Activated CD4-positive, CD25-positive, alpha-beta regulatory T cell treated with anti-CD3 and anti-CD28 coated beads, Interleukin-2, amount 50 U/mL, for 16 hours (primary cell): Measurements from ENCODE around the gene NME3.

Experiments used
- DNase-seq: peaks from one replicate; pipeline ENCODE4 v3.0.0-alpha.2; 2020; ENCODE audit warnings: low read depth, low spot score

Gene NME3

DNA sequence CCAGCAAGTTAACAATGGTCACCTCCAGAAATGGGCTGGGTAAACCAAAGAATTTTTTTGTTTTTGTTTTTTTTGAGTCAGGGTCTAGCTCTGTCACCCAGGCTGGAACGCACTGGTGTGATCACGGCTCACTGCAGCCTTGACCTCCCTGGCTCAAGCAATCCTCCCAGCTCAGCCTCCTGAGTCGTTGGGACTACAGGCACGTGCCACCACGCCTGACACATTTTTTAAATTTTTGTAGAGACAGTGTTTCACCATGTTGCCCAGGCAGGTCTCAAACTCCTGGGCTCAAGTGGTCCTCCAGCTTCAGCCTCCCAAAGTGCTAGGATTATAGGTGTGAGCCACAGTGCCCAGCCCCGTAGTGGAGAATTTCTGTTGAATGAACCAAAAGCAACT is 9.3 kb upstream of the NME3 start:
- no peak for DNase-seq

DNA sequence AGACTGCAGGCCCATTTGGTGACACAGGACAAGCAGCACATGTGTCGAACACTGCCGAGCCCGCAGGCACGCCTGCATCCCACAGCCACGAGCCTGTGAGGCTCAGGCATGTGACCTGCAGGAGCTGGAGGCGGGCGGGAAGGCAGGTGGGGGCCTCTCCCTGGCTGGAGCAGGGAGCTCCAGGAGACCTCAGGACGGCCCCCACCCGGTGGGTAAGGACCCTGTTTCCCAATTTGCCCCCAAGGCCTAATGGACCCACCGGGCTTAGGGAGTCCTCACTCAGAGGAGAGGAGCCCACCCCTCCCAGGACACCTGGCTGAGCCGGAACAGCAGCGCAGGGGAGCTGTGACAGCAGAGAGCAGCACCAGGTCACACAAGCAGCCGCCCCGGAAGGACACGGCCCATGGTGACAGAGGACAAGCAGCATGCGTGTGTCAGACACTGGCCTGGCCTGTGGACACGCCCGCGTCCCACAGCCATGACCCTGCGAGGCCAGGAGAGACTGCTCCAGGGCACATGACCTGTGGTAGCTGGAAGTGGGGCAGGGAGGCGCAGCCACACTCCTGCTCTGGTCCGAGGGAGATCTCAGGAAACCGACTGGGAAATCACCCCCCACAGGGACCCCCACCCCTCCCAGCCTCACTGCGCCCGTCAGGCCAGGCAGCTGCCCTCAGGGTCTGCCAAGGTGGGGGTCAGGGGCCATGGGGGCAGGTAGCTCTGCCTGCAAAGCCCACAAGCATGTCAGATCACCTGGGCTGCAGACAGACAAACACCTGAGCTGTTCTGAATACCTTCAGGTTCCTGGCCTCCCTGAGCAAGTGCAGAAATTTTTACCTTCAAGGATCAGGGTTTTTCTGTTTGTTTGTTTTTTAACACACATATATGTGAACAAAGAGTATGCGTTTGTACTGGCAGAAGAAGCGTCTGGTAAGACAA is 8.7 kb upstream of the NME3 start:
- DNase-seq, result no peak

DNA sequence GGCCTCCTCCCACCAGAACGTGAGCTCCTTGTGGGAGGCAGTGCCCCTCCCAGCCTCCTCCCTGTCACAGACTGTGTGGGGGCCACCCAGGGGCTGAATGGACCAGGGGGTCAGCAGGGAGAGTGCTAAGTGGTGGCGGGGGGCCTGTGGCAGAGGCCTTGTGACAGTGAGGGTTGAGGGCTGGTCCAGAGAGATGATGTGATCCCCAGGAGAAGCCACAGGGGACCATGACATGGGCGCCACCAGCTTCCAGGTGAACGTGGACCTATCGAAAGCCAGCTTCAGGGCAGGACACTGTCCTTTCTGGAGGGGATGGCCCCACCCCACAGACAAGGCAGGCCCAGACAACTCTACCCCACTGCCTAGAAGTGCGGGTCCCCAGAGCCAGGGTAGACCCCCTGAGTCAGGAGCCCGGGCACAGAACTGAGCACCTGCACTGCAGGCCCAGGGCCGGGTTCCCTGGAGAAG is 7.9 kb upstream of the NME3 start:
- DNase-seq, result no peak

DNA sequence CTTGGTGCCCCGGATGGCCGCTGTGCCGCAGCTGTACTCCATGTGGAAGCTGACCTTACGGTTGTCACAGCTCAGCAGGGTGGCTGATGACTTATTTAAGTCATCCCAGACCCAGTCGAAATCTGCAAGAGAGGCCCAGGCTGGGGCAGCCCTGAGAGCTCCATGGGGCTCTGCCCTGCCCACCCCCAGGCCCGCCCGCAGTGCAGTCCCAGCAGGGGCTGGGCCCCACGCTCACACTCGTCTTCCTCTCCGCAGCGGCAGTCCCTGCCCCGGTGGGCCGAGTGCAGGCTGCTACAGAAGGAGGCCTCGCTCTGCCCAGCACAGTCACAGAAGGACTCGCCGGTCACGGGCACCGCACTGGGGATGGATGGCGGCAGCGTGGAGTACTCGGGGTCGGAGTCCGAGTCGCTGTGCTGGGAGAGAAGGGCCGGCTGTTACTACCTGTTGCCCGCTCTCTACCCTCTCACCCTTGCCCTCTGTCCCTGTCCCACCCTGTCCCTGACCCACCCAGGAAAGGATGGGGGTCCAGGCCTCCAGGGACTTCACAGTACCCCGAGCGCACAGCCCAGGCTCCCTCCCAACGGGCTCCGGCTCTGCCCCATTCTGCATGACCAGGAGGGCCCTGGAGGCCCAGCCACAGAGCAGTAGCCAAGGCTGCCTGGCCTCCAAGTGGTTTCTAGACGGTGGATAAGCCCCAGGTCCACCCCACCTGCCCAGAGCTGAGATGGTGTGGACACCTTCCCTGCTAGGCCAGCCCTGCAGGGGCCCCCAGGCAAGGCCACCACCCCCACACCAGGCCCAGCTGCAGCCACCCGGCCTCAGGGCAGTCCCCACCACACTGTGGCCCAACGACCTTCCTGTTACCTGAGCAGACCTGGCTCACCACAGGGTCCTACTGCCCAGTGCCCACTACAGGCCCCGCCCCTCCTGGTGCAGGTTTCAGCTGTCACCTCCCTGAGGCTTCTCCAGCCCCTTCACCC is 7.1 kb upstream of the NME3 start:
- DNase-seq, result no peak

DNA sequence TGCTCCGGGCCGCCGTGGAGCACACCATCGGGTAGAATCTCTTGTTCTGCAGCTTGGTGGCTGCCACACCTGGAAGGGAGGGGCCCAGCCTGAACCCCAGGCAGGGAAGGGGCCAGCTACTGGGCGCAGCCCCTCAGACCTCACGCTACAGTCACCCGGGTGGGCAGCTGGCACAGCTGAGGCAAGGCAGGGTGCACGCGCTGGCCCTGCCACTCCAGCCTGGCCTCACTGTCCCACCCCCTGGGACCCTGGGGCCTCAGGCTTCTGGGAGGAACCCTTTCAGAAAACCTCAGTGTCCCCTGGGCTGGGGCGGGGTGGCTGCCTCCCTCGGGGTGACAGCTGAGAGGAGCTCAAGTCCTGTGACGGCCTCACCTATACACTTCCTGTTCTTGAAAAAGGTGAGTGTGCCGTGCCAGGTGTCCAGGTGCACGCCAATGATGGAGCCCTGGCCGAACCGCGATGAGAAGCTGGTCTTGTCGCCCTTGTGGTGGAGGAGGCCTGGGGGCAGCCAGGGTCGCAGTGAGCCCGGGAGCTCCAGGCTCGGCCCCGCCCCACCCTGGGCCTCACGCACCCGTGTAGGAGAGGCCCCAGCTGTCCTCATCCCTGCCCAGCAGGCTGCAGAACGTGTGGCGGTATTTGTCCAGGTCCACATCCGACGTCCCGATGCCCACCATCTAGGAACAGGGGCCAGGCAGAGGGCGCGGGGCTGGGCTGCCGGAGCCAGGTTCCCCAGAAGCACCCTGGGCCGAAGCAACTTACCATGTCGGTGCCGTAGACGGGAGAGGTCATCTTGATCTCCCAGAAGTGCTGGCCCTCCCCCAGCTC is 6.2 kb upstream of the NME3 start:
- DNase-seq, result no peak

DNA sequence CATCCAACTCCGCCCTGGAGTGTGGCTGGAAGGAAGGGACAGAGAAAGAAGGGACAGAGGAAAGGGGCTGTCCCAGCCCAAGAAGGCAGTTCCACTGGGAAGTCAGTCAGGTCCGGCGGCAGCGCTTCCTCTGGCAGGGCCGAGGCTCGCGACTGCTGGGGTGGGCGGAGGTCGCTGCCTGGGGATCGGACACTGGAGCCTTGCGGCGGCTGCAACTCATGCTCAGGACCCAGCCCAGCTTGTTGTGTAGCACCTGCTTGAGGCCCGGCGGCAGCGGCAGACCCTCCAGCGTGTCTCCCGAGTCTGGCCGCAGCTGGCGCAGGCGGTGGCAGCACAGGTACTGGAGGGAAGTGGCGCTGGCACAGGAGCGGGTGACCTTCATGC is 5.6 kb upstream of the NME3 start:
- no peak for DNase-seq

DNA sequence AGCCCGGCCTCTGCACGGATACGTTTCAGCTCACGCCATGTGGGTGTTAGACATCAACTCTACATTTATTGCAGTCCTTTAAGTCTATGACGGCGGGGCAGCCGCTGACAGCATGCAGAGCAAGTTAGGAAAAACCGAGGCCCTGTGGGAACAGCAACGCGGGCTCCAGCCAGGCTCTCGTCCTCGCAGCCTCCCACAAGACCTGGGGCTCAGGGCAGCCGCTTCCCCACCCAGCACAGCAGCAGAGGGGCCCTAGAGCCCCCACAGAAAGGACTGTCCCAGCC is 5.3 kb upstream of the NME3 start:
- no peak for DNase-seq

DNA sequence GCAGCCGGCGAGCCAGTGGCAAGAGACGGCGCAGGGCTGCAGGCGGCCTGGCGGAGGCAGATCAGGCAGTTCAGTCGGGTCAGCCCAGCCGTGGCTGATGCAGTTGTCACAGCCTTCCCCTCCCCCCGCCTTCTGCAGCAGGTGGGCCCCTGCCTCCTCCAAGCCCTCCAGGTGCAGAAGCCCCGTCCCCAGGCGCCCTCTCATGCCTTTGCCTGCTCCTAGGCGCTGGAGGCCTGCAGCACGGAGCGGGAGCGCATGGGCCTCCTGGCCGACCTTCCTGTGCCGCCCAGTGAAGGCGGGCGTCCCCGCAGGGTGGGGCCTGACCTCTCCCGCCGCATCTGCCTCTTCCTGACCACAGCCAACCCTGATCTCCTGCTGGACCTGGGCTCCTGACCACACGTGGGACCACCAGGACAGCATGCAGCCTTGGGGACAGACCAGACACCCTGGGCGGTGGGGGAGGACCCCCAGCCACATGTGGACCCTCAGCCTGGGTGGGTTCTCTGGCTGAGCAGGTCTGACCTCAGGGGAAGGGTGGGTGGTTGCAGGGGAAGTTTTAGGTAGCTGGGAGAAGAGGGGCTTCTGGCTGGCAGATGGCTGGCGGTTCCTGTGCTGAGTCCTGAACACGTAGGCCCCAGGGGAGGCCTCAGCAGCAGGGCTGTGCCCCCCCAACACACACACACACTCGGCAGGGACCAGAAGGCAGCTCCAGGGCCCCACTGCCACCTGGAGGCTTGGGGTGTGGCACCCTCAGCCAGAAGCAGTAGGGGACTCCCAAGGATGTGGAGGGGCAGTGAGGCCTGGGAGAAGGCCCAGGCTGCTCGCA is 4.7 kb upstream of the NME3 start:
- no peak for DNase-seq

DNA sequence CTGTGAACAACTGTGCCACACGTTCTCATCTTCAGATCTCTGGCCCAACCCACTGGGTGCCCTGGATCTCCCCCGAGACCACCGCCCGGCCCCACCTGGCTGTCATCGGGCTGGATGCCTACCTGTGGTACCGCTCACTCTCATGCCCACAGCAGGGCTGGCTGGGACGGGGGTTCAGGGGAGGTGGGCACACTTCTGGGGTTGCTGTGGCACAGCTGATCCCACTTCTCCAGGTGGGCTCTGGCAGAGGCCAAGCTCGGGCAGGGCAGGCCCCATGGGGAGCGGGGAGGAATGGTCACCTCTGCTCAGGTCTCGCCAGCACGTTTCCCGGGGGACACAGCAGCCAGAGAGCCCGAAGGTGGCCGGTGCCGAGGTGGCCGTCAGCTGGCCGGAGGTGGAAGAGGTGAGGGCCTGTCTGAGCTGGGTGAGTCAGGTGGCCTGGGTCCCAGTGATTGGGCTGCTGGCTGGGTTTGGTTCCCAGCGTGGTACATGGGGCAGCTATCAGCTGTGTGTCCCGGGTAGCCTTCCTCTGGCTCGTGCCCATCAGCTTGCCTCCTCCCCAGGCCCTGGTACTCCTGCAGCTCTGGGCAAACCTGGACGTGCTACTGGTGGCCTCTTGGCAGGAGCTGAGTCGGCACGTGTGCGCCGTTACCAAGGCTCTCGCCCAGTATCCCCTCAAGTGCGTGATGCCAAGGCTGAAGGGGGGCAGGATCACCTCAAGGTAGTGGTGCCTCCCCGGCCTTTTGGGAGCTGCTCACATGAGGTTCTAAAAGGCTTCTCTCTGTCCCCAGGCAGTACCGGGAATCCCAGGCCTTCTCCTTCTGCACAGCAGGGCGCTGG is 3.9 kb upstream of the NME3 start:
- no peak for DNase-seq

DNA sequence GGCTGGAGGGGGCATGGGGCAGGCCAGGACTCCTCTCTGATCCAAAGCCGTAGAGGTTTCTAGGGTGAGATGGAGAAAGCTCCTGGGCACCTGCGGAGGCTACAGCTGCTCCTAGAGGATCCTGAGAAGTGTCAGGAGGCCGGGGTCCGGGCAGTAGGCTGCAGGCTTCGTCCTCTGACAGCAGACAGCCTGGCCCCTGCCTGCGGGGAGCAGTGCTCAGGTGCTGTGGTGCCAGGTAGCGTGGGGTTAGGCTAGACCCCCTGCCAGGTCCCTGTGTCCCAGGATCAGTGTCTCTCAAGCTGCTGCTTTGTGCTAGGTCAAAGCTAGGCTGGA is 3.1 kb upstream of the NME3 start:
- no peak for DNase-seq

DNA sequence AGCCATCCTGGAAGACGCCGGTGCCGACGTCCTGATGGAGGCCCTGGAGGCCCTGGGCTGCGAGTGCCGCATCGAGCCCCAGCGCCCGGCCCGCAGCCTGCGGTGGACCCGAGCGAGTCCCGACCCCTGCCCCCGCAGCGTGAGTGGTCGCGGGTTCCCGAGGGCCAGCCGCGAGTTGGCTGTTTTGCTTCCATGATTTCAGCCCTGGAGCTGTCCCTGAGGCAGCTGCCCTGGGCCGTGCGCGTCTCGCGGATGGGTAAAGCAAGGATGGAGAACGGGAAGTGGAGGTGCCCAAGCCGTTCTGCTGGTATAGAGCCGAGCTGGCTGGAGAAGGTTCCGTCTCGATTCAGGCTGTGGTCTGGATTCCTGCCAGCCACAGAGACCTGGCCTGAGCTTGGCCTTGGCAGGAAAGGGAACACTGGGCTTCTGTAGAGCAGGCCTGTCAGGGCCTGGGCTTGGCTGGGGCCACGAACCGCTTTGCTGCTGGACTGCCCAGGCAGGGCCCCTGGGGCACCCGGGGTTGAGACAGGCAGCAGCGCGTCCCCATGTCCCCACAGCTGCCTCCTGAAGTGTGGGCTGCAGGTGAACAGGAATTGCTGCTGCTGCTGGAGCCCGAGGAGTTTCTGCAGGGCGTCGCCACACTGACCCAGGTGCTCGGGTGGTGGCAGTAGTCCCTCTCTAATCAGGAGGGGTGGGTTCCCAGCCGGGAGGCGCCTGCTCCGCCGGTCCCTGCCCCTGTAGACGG is 2.5 kb upstream of the NME3 start:
- no peak for DNase-seq

DNA sequence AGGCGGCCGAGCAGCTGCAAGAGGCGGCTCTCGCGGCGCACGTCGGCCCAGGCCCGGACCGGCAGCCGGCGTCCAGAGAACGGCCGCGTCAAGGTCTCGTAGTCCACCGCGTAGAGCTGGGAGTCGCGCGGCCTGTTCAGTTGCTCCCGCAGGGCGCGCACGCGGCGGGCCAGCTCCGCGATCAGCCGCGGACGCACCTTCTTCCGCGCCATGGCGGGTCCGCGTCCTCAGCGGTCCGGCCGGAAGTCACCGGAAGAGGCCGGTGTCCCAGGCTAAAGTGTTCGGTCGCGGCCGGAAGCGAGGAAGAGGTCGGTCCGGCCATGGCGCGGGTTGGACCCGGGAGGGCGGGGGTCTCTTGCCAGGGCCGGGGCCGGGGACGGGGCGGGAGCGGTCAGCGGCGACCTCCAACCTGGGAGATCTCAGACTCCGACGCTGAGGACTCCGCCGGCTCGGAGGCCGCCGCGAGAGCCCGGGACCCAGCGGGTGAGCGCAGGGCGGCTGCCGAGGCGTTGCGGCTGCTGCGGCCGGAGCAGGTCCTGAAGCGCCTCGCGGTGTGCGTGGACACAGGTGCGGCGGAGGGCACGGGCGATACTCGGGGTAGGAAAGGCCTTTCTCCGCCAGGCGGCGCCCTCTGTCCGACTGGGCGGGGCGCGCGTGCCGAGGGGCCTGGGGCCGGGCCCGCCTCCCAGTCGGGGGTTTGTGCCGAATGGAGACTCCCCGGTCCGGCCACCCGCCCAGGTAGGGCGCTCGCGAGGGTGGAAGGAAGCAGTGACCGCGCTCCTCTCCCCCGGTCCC is 1.8 kb upstream of the NME3 start, which contains the start of gene MRPS34:
Gene MRPS34, minus strand, starts transcription at position 227 of the 795 bp plus-strand sequence. Its CDS starts 15 bp downstream, at position 212.
- DNase-seq, result peak; percentile 67

DNA sequence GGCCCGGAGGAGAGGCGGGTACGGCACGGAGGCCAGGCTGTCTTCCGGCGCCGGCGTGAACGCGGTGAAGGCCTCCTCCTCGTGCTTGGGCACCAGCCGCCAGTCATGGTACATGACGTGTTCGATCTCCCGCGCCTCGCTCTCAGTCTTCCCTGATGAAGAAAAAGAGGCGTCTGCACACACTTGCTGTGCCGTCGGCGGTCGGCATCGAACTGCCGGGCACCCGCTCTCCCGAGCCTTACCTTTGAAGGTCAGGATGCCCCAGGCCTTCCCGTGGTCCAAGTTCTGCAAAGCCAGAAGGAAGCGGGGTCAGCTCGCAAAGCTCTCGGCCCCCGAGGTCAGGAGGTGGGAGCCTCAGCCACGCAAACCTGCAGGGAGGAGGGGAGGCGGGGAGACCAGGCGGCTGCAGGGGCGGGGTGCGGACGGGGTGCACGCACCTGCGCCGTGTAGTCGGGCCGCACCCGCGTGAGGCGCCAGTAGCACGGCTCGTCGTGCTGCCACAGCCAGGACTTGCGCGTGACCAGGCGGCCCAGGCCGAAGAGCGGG is 1.1 kb upstream of the NME3 start, which contains the start of gene EME2:
Gene EME2, plus strand, starts transcription at position 449 of the 546 bp plus-strand sequence. CDS start 418 bp downstream, outside the sequence.
- no peak for DNase-seq

DNA sequence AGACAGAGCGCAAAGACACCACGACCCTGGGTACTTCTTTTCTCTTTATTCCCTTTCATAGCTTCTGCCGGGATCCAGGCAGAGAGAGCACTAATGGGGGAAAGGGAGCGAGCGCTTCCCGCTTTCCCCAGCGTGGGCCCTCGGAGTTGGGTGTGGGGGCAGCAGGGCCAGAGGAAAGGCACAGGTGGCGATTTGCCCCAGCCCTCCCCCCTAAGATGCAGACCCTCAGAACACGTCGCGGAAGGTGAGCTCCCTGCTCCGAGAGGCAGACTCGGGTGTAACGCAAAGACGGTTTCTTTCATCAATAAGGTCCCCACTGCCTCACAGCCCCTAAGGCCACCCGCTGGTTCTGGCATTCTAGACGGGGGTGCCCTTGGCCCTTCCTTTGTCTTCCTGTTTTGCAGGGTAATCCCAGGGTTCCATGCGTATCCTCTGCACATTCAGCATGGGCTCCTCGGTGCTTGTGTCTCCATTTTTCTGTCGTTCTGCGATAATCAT is 570 bp upstream of the NME3 start:
- DNase-seq, result no peak

DNA sequence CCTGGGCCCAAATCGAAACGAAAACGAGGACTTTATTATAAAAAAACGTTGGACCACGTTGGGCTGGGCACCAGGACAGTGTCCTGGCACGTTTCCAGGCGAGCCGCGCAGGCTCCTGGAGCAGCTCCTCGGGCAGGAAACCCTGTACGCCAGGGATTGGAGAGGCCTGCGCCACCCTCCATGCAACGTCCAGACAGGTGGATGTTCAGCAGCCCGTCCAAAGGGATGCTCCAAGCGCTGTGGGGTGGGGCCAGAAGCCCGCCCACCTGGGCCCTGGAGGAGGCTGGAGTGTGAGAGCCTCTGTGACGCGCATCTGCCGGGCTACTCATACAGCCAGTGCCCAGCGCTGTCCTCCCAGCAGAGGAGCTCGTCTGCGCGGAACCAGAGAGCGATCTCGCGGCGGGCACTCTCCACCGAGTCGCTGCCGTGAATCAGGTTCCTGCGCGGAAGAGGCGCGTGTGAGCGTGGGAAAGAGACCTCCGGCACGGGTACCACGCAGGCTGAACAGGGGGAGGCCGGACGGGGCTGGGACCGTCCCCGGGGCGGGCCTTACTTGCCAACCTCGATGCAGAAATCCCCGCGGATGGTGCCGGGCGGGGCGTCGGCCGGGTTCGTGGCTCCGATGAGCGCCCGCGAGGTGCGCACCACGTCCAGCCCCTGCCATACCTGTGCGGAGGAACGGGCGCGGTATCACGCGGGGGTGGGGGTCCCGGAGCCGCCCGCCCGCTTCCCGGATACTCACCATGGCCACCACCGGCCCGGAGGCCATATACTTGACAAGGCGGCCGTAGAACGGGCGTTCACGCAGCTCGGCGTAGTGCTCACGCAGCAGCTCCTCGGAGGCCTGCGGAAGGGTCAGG is 785 bp downstream of the NME3 start:
- no peak for DNase-seq

DNA sequence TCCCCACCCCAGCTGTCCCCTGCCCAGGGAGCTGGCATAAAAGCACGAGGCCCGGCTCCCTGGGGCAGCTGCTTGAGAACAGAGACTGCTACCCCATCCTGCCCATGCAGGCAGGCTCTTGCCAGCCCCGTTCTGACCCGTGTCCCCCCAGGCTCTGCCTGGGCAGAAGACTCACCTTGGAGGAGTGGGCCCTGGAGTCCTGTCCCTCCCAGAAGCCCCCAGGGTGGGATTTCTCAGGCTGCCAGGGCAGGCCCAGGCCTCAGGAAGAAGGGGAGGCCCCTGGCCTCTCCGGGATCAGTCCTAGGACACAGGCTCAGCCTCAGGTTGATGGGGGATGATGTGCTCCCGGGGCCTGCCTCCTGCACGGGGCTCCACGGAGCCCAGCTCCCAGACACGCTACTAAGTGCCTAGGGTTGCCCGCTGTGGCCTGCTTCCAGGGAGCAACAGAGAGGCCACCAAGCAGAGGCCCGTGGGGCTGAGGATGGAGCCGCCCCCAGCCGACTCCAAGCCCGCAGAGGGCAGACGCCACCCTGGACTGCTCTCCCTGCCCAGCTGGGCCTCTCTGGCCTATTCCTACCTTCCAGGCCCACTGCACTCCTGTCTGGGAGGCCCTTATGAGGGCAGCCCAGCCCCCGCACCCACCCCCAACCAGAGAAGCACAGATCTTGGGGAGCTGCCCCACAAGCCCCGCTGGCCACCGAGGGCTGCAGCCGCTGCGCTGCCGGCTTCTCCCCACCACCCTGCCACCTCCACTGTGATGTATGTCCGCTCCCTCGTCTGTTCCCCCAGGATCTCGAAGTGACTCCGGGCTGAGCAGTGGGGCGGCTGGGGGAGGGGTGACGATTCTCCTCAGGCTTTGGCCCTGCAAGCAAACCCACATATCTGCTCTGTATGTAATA is 1.7 kb downstream of the NME3 start:
- no peak for DNase-seq
